HEK293 (cell line): Measurements from ENCODE around the gene FBXL15.

ENCODE experiments used
- GFI1B ChIP-seq: fragments of 450-650 bp; formaldehyde crosslinking; IDR thresholded peaks from 2 replicates; pipeline ENCODE4 v1.5.1; 2016; ENCODE audit warnings: missing biosample characterization, missing genetic modification characterization
- GLIS2 ChIP-seq: fragments of 450-650 bp; formaldehyde crosslinking; IDR thresholded peaks from 2 replicates; pipeline ENCODE4 v1.5.1; 2016; ENCODE audit warnings: missing biosample characterization, missing genetic modification characterization
- PRDM4 ChIP-seq: fragments of 450-650 bp; formaldehyde crosslinking; IDR thresholded peaks from 2 replicates; pipeline ENCODE4 v1.5.1; 2017; ENCODE audit warnings: missing biosample characterization, missing genetic modification characterization
- REPIN1 ChIP-seq: fragments of 450-650 bp; formaldehyde crosslinking; IDR thresholded peaks from 2 replicates; pipeline ENCODE4 v1.5.1; 2017; ENCODE audit warnings: missing biosample characterization, missing genetic modification characterization, low read depth
- WT1 ChIP-seq: fragments of 450-650 bp; formaldehyde crosslinking; IDR thresholded peaks from 2 replicates; pipeline ENCODE4 v1.5.1; 2016; ENCODE audit warnings: missing biosample characterization, missing genetic modification characterization
- ZBTB11 ChIP-seq: fragments of 450-650 bp; formaldehyde crosslinking; conservative IDR thresholded peaks from 2 replicates; pipeline ENCODE4 v1.5.1; 2016; ENCODE audit warnings: low read depth, missing biosample characterization, missing genetic modification characterization
- ZBTB7A ChIP-seq: fragments of 450-650 bp; formaldehyde crosslinking; IDR thresholded peaks from 2 replicates; pipeline ENCODE4 v1.5.1; 2016; ENCODE audit warnings: low read depth, missing biosample characterization, missing genetic modification characterization
- ZFHX2 ChIP-seq: fragments of 450-650 bp; formaldehyde crosslinking; conservative IDR thresholded peaks from 2 replicates; pipeline ENCODE4 v1.5.1; 2016; ENCODE audit warnings: missing biosample characterization, missing genetic modification characterization
- ZNF121 ChIP-seq: fragments of 450-650 bp; formaldehyde crosslinking; IDR thresholded peaks from 2 replicates; pipeline ENCODE4 v1.5.1; 2016; ENCODE audit warnings: missing biosample characterization, missing genetic modification characterization
- ZNF138 ChIP-seq: fragments of 450-650 bp; formaldehyde crosslinking; IDR thresholded peaks from 2 replicates; pipeline ENCODE4 v1.5.1; 2016; ENCODE audit warnings: missing biosample characterization, missing genetic modification characterization, borderline replicate concordance
- ZNF23 ChIP-seq: fragments of 450-650 bp; formaldehyde crosslinking; IDR thresholded peaks from 2 replicates; pipeline ENCODE4 v1.5.1; 2016; ENCODE audit warnings: missing biosample characterization, missing genetic modification characterization, borderline replicate concordance
- ZNF274 ChIP-seq, 2 experiments: fragments of 200-500 bp in 1 of 2; fragments of 450-650 bp in 1 of 2; sonication (Bioruptor generic) in 1 of 2; formaldehyde crosslinking in 1 of 2; IDR thresholded peaks; 2 replicates each; pipeline versions ENCODE4 v1.5.1 to v1.6.1; 2014 to 2016; ENCODE audit warnings: borderline replicate concordance in 1 of 2, inconsistent platforms in 1 of 2, low read length in 1 of 2, missing biosample characterization in 1 of 2, missing genetic modification characterization in 1 of 2
- ZNF394 ChIP-seq: fragments of 450-650 bp; formaldehyde crosslinking; IDR thresholded peaks from 2 replicates; pipeline ENCODE4 v1.5.1; 2016; ENCODE audit warnings: missing biosample characterization, missing genetic modification characterization, mild to moderate bottlenecking, moderate library complexity, borderline replicate concordance
- ZNF513 ChIP-seq: fragments of 450-650 bp; IDR thresholded peaks from 2 replicates; pipeline ENCODE4 v1.5.1; 2018; ENCODE audit warnings: missing biosample characterization, missing genetic modification characterization
- ZNF561 ChIP-seq: fragments of 450-650 bp; IDR thresholded peaks from 2 replicates; pipeline ENCODE4 v1.5.1; 2018; ENCODE audit warnings: missing biosample characterization, missing genetic modification characterization, borderline replicate concordance
- ZNF596 ChIP-seq: fragments of 450-650 bp; IDR thresholded peaks from 2 replicates; pipeline ENCODE4 v1.5.0; 2018; ENCODE audit warnings: missing biosample characterization, mild to moderate bottlenecking, missing genetic modification characterization, moderate library complexity
- ZNF610 ChIP-seq: fragments of 450-650 bp; formaldehyde crosslinking; IDR thresholded peaks from 2 replicates; pipeline ENCODE4 v1.5.1; 2016; ENCODE audit warnings: missing biosample characterization, missing genetic modification characterization, borderline replicate concordance
- ZNF626 ChIP-seq: fragments of 450-650 bp; sonication (Bioruptor Pico); formaldehyde crosslinking; IDR thresholded peaks from 2 replicates; pipeline ENCODE4 v1.5.1; 2018; ENCODE audit warnings: missing biosample characterization, missing genetic modification characterization, inconsistent platforms
- ZNF664 ChIP-seq: fragments of 450-650 bp; formaldehyde crosslinking; IDR thresholded peaks from 2 replicates; pipeline ENCODE4 v1.5.1; 2016; ENCODE audit warnings: missing biosample characterization, missing genetic modification characterization
- ZNF670 ChIP-seq: fragments of 450-650 bp; formaldehyde crosslinking; IDR thresholded peaks from 2 replicates; pipeline ENCODE4 v1.5.1; 2016; ENCODE audit warnings: missing biosample characterization, missing genetic modification characterization, low read depth
- ZNF785 ChIP-seq: fragments of 450-650 bp; formaldehyde crosslinking; IDR thresholded peaks from 2 replicates; pipeline ENCODE4 v1.5.1; 2016; ENCODE audit warnings: missing biosample characterization, missing genetic modification characterization
- TF ChIP-seq, protein P1 (sequence below): fragments of 450-650 bp; formaldehyde crosslinking; IDR thresholded peaks from 2 replicates; pipeline ENCODE4 v1.5.1; 2016; ENCODE audit warnings: missing biosample characterization, missing genetic modification characterization
- TF ChIP-seq, protein P2 (sequence below): fragments of 450-650 bp; formaldehyde crosslinking; IDR thresholded peaks from 2 replicates; pipeline ENCODE4 v1.5.1; 2016; ENCODE audit warnings: missing biosample characterization, missing genetic modification characterization

The FBXL15 gene

GRCh38 chr10:102450374-102451104 is 29.9 kb downstream of the FBXL15 start (continued):
- TF ChIP-seq ZNF561 (tag by site-specific recombination) (peak; percentile 79), ZNF394 (tag by site-specific recombination) (no peak), ZNF121 (tag by site-specific recombination) (no peak), ZNF596 (tag by site-specific recombination) (0 out of 2 replicates have a peak, but pooled peaks have one; percentile 12), ZNF670 (no peak), PRDM4 (no peak), ZNF23 (tag by site-specific recombination) (no peak), GFI1B (no peak), ZBTB7A (tag by site-specific recombination) (no peak), ZBTB11 (tag by site-specific recombination) (no peak), ZFHX2 (peak; percentile 79), ZNF626 (tag by site-specific recombination) (no peak; the same call in 1 of the 2 replicates), GLIS2 (tag by site-specific recombination) (peak; percentile 85), WT1 (tag by site-specific recombination) (no peak), ZNF138 (tag by site-specific recombination) (no peak), ZNF610 (tag by site-specific recombination) (no peak), ZNF513 (tag by site-specific recombination) (peak; percentile 6; the same call in 1 of the 2 replicates), REPIN1 (tag by site-specific recombination) (no peak), ZNF785 (tag by site-specific recombination) (no peak), ZNF274 (IDR thresholded peaks at IDR 0.05; ENCODE audit: low read length) (no peak), ZNF274 (tag by site-specific recombination; IDR thresholded peaks at IDR 0.05; ENCODE audit: borderline replicate concordance) (no peak), ZNF664 (no peak)
- TF ChIP-seq, protein P1, sequence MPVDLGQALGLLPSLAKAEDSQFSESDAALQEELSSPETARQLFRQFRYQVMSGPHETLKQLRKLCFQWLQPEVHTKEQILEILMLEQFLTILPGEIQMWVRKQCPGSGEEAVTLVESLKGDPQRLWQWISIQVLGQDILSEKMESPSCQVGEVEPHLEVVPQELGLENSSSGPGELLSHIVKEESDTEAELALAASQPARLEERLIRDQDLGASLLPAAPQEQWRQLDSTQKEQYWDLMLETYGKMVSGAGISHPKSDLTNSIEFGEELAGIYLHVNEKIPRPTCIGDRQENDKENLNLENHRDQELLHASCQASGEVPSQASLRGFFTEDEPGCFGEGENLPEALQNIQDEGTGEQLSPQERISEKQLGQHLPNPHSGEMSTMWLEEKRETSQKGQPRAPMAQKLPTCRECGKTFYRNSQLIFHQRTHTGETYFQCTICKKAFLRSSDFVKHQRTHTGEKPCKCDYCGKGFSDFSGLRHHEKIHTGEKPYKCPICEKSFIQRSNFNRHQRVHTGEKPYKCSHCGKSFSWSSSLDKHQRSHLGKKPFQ, result no peak
- TF ChIP-seq, protein P2, sequence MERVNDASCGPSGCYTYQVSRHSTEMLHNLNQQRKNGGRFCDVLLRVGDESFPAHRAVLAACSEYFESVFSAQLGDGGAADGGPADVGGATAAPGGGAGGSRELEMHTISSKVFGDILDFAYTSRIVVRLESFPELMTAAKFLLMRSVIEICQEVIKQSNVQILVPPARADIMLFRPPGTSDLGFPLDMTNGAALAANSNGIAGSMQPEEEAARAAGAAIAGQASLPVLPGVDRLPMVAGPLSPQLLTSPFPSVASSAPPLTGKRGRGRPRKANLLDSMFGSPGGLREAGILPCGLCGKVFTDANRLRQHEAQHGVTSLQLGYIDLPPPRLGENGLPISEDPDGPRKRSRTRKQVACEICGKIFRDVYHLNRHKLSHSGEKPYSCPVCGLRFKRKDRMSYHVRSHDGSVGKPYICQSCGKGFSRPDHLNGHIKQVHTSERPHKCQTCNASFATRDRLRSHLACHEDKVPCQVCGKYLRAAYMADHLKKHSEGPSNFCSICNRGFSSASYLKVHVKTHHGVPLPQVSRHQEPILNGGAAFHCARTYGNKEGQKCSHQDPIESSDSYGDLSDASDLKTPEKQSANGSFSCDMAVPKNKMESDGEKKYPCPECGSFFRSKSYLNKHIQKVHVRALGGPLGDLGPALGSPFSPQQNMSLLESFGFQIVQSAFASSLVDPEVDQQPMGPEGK (tag by site-specific recombination), result peak; percentile 56; the same call in 1 of the 2 replicates
